Fibroblast of mammary gland (primary cell): ENCODE measurements around the gene SNX8.

Source experiments
- DNase-seq: peaks from one replicate; pipeline ENCODE4 v3.0.0-alpha.2; 2010; ENCODE audit warnings: low read depth
- H3K4me3 ChIP-seq: 2 replicates; pipeline ENCODE4 v1.5.1; 2011; ENCODE audit warnings: low read depth, mild to moderate bottlenecking, low read length, moderate library complexity; ENCODE audit not compliant: control insufficient read depth
- CTCF ChIP-seq: conservative IDR thresholded peaks from 2 replicates; pipeline ENCODE4 v1.5.1; 2011; ENCODE audit warnings: low read depth, low read length, inconsistent platforms; ENCODE audit not compliant: control insufficient read depth, insufficient read depth

The SNX8 gene

GRCh38 chr7:2314209-2314955 is at the start of gene SNX8:
Gene SNX8, minus strand, starts transcription at chr7:2314441. Its CDS starts 20 bp downstream, at chr7:2314421.
- H3K4me3 ChIP-seq: peak within 1 kb of the TSS; percentile 82
- no peak for TF ChIP-seq CTCF
- peak; percentile 75 for DNase-seq

GRCh38 chr7:2362385-2363088 is 48.3 kb upstream of the SNX8 start:
- DNase-seq: no peak
- no peak overlapping the region for H3K4me3 ChIP-seq
- no peak for TF ChIP-seq CTCF

GRCh38 chr7:2360796-2361195 is 46.6 kb upstream of the SNX8 start:
- H3K4me3 ChIP-seq: no peak overlapping the region
- peak; percentile 65 for DNase-seq
- TF ChIP-seq CTCF: no peak

- TF ChIP-seq CTCF: no peak
- no peak for DNase-seq
- H3K4me3 ChIP-seq: no peak overlapping the region
These were observed 45.4 kb upstream of the SNX8 start for GRCh38 chr7:2359610-2360009.

- H3K4me3 ChIP-seq: no peak overlapping the region
- DNase-seq: no peak
These were observed 44.8 kb upstream of the SNX8 start for GRCh38 chr7:2358968-2359527.

GRCh38 chr7:2357571-2357970 is 43.3 kb upstream of the SNX8 start:
- no peak overlapping the region for H3K4me3 ChIP-seq
- TF ChIP-seq CTCF: no peak
- DNase-seq: peak; percentile 26

More at GRCh38 chr7:2358968-2359527, 44.8 kb upstream of the SNX8 start:
- TF ChIP-seq CTCF: no peak
